Measurements from ENCODE around the gene MAPK8IP2.

MAPK8IP2 gene

DNA sequence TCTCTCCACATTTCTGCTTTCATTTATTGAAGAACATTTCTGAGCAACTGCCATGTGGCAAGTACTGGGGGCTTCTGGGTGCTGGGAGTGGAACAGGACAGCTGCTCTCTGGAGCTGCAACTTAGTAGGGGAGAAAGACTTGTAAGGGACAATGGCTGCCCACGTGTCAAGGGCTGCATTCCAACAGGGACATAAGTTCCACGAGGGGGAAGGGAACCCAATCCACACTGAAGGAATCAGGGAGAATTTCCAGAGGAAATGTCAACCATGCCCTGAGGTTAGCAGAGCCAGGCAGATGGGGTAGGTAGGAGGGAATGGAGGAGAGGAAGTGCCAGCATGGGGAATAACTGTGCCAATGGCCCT, 1.7 kb downstream of the MAPK8IP2 start:
- Histone ChIP-seq H3K4me1 (no peaks in the 10 kb centered on the region), H3K27me3 (ENCODE audit: control insufficient read depth, insufficient read depth, low read length) (no peaks in the 10 kb centered on the region), H3K27ac (no peak overlapping the region), H3K4me2 (ENCODE audit: low read length) (no peak overlapping the region), H2AFZ (no peak overlapping the region), H3K4me3 (ENCODE audit: low read depth, low read length) (no peak overlapping the region), H3K36me3 (ENCODE audit: control insufficient read depth, insufficient read depth, low read length) (no peaks in the 10 kb centered on the region), H3K9ac (no peak overlapping the region), H3K9me3 (ENCODE audit: control insufficient read depth, low read length) (no peaks in the 10 kb centered on the region), H3K79me2 (no peaks in the 10 kb centered on the region)
- TF ChIP-seq, protein P1, sequence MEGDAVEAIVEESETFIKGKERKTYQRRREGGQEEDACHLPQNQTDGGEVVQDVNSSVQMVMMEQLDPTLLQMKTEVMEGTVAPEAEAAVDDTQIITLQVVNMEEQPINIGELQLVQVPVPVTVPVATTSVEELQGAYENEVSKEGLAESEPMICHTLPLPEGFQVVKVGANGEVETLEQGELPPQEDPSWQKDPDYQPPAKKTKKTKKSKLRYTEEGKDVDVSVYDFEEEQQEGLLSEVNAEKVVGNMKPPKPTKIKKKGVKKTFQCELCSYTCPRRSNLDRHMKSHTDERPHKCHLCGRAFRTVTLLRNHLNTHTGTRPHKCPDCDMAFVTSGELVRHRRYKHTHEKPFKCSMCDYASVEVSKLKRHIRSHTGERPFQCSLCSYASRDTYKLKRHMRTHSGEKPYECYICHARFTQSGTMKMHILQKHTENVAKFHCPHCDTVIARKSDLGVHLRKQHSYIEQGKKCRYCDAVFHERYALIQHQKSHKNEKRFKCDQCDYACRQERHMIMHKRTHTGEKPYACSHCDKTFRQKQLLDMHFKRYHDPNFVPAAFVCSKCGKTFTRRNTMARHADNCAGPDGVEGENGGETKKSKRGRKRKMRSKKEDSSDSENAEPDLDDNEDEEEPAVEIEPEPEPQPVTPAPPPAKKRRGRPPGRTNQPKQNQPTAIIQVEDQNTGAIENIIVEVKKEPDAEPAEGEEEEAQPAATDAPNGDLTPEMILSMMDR (IDR thresholded peaks at IDR 0.05) = no peak

DNA sequence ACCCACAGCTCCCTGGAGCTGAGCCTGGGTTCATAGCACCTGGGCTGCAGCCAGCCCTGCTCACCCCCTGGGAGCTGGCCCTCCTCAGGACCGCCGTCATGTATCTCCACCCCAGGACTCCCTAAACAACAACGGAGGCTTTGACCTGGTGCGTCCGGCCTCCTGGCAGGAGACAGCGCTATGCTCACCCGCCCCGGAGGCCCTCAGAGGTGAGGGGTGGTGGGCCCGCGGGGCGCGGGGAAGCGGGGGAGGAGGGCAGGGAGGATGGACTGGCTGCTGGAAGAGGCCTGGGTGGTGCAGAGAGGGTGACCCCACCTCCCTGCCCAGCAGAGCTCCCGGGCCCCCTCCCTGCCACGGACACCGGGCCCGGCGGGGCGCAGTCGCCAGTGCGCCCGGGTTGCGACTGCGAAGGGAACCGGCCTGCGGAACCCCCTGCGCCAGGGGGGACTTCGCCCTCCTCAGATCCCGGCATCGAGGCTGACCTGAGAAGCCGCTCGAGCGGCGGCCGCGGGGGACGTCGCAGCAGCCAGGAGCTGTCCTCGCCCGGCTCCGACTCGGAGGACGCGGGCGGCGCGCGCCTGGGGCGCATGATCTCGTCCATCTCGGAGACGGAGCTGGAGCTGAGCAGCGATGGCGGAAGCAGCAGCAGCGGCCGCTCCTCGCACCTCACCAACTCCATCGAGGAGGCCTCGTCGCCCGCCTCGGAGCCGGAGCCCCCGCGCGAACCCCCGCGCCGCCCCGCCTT, 3.1 kb downstream of the MAPK8IP2 start:
- Histone ChIP-seq H3K27me3 (ENCODE audit: control insufficient read depth, insufficient read depth, low read length) (no peaks in the 10 kb centered on the region), H3K9ac (no peak overlapping the region), H3K27ac (no peak overlapping the region), H3K36me3 (ENCODE audit: control insufficient read depth, insufficient read depth, low read length) (no peaks in the 10 kb centered on the region), H2AFZ (no peak overlapping the region), H3K4me1 (no peaks in the 10 kb centered on the region), H3K4me2 (ENCODE audit: low read length) (no peak overlapping the region), H3K4me3 (ENCODE audit: low read depth, low read length) (no peak overlapping the region), H3K79me2 (no peaks in the 10 kb centered on the region), H3K9me3 (ENCODE audit: control insufficient read depth, low read length) (no peaks in the 10 kb centered on the region)
- TF ChIP-seq, protein P1 (IDR thresholded peaks at IDR 0.05) = no peak

DNA sequence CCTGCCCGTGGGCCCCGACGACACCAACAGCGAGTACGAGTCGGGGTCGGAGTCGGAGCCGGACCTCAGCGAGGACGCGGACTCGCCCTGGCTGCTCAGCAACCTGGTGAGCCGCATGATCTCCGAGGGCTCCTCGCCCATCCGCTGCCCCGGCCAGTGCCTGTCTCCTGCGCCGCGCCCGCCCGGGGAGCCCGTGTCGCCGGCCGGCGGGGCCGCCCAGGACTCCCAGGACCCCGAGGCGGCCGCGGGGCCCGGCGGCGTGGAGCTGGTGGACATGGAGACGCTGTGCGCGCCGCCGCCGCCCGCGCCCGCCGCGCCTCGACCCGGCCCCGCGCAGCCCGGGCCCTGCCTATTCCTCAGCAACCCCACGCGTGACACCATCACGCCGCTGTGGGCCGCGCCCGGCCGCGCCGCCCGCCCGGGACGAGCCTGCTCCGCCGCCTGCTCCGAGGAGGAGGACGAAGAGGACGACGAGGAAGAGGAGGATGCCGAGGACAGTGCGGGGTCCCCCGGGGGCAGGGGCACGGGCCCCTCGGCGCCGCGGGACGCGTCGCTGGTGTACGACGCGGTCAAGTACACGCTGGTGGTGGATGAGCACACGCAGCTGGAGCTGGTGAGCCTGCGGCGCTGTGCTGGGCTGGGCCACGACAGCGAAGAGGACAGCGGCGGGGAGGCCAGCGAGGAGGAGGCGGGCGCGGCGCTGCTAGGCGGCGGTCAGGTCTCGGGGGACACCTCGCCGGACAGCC, 3.8 kb downstream of the MAPK8IP2 start:
- H2AFZ ChIP-seq = no peak overlapping the region
- no peak overlapping the region for H3K4me3 ChIP-seq (ENCODE audit: low read depth, low read length)
- H3K4me2 ChIP-seq (ENCODE audit: low read length) = no peak overlapping the region
- no peaks in the 10 kb centered on the region for H3K9me3 ChIP-seq (ENCODE audit: control insufficient read depth, low read length)
- H3K36me3 ChIP-seq (ENCODE audit: control insufficient read depth, insufficient read depth, low read length) = no peaks in the 10 kb centered on the region
- no peaks in the 10 kb centered on the region for H3K4me1 ChIP-seq
- no peaks in the 10 kb centered on the region for H3K27me3 ChIP-seq (ENCODE audit: control insufficient read depth, insufficient read depth, low read length)
- no peak overlapping the region for H3K9ac ChIP-seq
- H3K79me2 ChIP-seq = no peaks in the 10 kb centered on the region
- H3K27ac ChIP-seq = no peak overlapping the region
- TF ChIP-seq, protein P1 (IDR thresholded peaks at IDR 0.05) = no peak

DNA sequence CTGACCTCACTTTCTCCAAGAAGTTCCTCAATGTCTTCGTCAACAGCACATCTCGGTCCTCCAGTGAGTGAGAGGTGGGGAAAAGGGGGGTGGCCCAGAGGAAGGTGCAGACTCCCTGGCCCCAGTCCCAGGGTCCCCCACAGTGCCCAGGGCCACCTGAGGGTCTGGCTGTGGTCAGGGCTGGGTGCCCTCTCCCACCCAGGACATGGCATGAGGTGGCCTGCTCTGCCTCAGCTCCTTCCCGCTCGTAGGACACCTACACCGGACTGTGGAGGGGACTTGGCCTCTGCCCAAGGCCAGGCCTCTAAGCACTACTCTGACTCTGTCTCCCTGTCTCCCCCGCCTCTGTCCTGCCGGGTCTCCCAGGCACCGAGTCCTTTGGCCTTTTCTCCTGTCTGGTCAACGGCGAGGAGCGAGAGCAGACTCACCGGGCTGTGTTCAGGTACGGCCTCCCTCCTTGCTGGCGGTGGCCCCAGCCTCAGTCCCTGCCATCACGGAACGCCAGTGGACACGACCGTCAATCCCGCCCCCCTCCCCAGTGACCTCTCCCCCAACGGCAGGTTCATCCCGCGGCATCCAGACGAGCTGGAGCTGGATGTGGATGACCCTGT, 4.5 kb downstream of the MAPK8IP2 start:
- Histone ChIP-seq H3K27me3 (ENCODE audit: control insufficient read depth, insufficient read depth, low read length) (no peaks in the 10 kb centered on the region), H3K9ac (no peak overlapping the region), H3K9me3 (ENCODE audit: control insufficient read depth, low read length) (no peaks in the 10 kb centered on the region), H3K4me3 (ENCODE audit: low read depth, low read length) (no peak overlapping the region), H3K4me2 (ENCODE audit: low read length) (no peak overlapping the region), H3K4me1 (no peaks in the 10 kb centered on the region), H2AFZ (no peak overlapping the region), H3K79me2 (no peaks in the 10 kb centered on the region), H3K27ac (no peak overlapping the region), H3K36me3 (ENCODE audit: control insufficient read depth, insufficient read depth, low read length) (no peaks in the 10 kb centered on the region)
- TF ChIP-seq, protein P1 (IDR thresholded peaks at IDR 0.05) = no peak

Measured in parathyroid adenoma (tissue), 2 donors.